GM21528 (cell line): ENCODE results near the gene HSPB6.
"Not testable (repeated sequence)": the region's sequence is repeated elsewhere in the genome, so short reads cannot be mapped to it uniquely, and the experiment has no call there.

Experiments used
- ATAC-seq: cut with Tn5 transposase; IDR thresholded peaks from one replicate; pipeline ENCODE4 v1.9.1; 2021; ENCODE audit warnings: mild to moderate bottlenecking, moderate library complexity; ENCODE audit not compliant: unreplicated experiment, low FRiP score

HSPB6 gene

GRCh38 chr19:35786299-35787160 lies 29.7 kb upstream of the HSPB6 start:
- no peak for ATAC-seq

GRCh38 chr19:35785339-35785627 lies 28.5 kb upstream of the HSPB6 start:
- ATAC-seq: no peak

GRCh38 chr19:35784503-35785338 lies 27.9 kb upstream of the HSPB6 start:
- no peak for ATAC-seq

GRCh38 chr19:35783469-35784434 lies 26.9 kb upstream of the HSPB6 start:
- ATAC-seq: no peak

- no peak for ATAC-seq
Measured at GRCh38 chr19:35782589-35782988, 25.8 kb upstream of the HSPB6 start.

- no peak for ATAC-seq
Measured at GRCh38 chr19:35781650-35782049, 24.8 kb upstream of the HSPB6 start.

GRCh38 chr19:35780717-35781116 lies 23.9 kb upstream of the HSPB6 start:
- no peak for ATAC-seq

GRCh38 chr19:35780058-35780457 lies 23.2 kb upstream of the HSPB6 start:
- ATAC-seq: no peak

GRCh38 chr19:35779033-35779432 lies 22.2 kb upstream of the HSPB6 start:
- no peak for ATAC-seq

- ATAC-seq: no peak
Measured at GRCh38 chr19:35777961-35778360, 21.1 kb upstream of the HSPB6 start.

- no peak for ATAC-seq
Measured at GRCh38 chr19:35777086-35777841, 20.4 kb upstream of the HSPB6 start.

- ATAC-seq: no peak
Measured at GRCh38 chr19:35776102-35776788, 19.4 kb upstream of the HSPB6 start.

- peak; percentile 90 for ATAC-seq
Measured at GRCh38 chr19:35775298-35776101, 18.7 kb upstream of the HSPB6 start, which contains the start of gene ARHGAP33. TSS of gene ARHGAP33 (plus strand) at chr19:35775564. CDS start at chr19:35775659, 95 bp downstream.

GRCh38 chr19:35775046-35775297 lies 18.1 kb upstream of the HSPB6 start:
- ATAC-seq: peak; percentile 3

- no peak for ATAC-seq
Measured at GRCh38 chr19:35774274-35775045, 17.6 kb upstream of the HSPB6 start.

GRCh38 chr19:35773020-35773806 lies 16.4 kb upstream of the HSPB6 start:
- no peak for ATAC-seq

GRCh38 chr19:35772362-35772761 lies 15.5 kb upstream of the HSPB6 start:
- not testable (repeated sequence) for ATAC-seq
